GM21529 (cell line): ENCODE data around the gene FOXP4.

ENCODE experiments used
- ATAC-seq: cut with Tn5 transposase; IDR thresholded peaks from one replicate; pipeline ENCODE4 v1.9.1; 2021; ENCODE audit not compliant: unreplicated experiment

FOXP4 gene

GRCh38 chr6:41580690-41581089, 34.5 kb downstream of the FOXP4 start:
- no peak for ATAC-seq

- no peak for ATAC-seq
Measured at GRCh38 chr6:41581381-41581991, 35.3 kb downstream of the FOXP4 start.

GRCh38 chr6:41582540-41582939, 36.4 kb downstream of the FOXP4 start:
- ATAC-seq = no peak

- ATAC-seq = no peak
Measured at GRCh38 chr6:41583565-41583964, 37.4 kb downstream of the FOXP4 start.

GRCh38 chr6:41584205-41584604, 38.0 kb downstream of the FOXP4 start:
- ATAC-seq = no peak

GRCh38 chr6:41584668-41585205, 38.6 kb downstream of the FOXP4 start:
- no peak for ATAC-seq

GRCh38 chr6:41585605-41586004, 39.4 kb downstream of the FOXP4 start:
- no peak for ATAC-seq

- no peak for ATAC-seq
Measured at GRCh38 chr6:41586252-41587007, 40.2 kb downstream of the FOXP4 start.

GRCh38 chr6:41587131-41587879, 41.1 kb downstream of the FOXP4 start:
- no peak for ATAC-seq

- ATAC-seq = no peak
Measured at GRCh38 chr6:41588111-41588510, 41.9 kb downstream of the FOXP4 start.

- ATAC-seq = no peak
Measured at GRCh38 chr6:41589223-41589622, 43.0 kb downstream of the FOXP4 start.

GRCh38 chr6:41589636-41590622, 43.7 kb downstream of the FOXP4 start:
- no peak for ATAC-seq

GRCh38 chr6:41591122-41591521, 44.9 kb downstream of the FOXP4 start:
- no peak for ATAC-seq

- no peak for ATAC-seq
Measured at GRCh38 chr6:41591859-41592502, 45.8 kb downstream of the FOXP4 start.

GRCh38 chr6:41593406-41593805, 47.2 kb downstream of the FOXP4 start:
- ATAC-seq = no peak

GRCh38 chr6:41593839-41594238, 47.7 kb downstream of the FOXP4 start:
- no peak for ATAC-seq

- ATAC-seq = no peak
Measured at GRCh38 chr6:41594326-41594725, 48.1 kb downstream of the FOXP4 start.

- no peak for ATAC-seq
Measured at GRCh38 chr6:41594766-41595165, 48.6 kb downstream of the FOXP4 start.

GRCh38 chr6:41595166-41595565, 49.0 kb downstream of the FOXP4 start:
- no peak for ATAC-seq

GRCh38 chr6:41596096-41596685, 50.0 kb downstream of the FOXP4 start:
- ATAC-seq = no peak
